Neural progenitor cell (in vitro differentiated cells): ENCODE measurements around the gene SIM2. TPM values are rescaled to one million over a fixed set of nuclear protein-coding genes. Genes with fewer than 3 reads are reported as not detected.

Experiments used
- DNase-seq: peaks from one replicate; pipeline ENCODE4 v3.0.0-alpha.2; 2016; ENCODE audit warnings: low spot score
- H2AFZ ChIP-seq: fragments of 200-600 bp; sonication (generic); replicated peaks from 2 replicates; pipeline ENCODE4 v1.6.1; 2016; ENCODE audit warnings: antibody characterized with exemption
- H3F3A ChIP-seq: fragments of 200-600 bp; sonication (generic); 2 replicates; pipeline ENCODE4 v1.6.1; 2016; ENCODE audit warnings: antibody characterized with exemption, low read depth
- H3K27ac ChIP-seq: fragments of 200-600 bp; sonication (generic); 2 replicates; pipeline ENCODE4 v1.5.1; 2016; ENCODE audit warnings: mild to moderate bottlenecking
- H3K27me3 ChIP-seq: fragments of 200-600 bp; sonication (generic); 2 replicates; pipeline ENCODE4 v1.6.1; 2016; ENCODE audit warnings: mild to moderate bottlenecking, moderate library complexity
- H3K36me3 ChIP-seq: fragments of 200-600 bp; sonication (generic); 2 replicates; pipeline ENCODE4 v1.5.1; 2016
- H3K4me1 ChIP-seq: fragments of 200-600 bp; sonication (generic); 2 replicates; pipeline ENCODE4 v1.6.1; 2016; ENCODE audit warnings: mixed run types
- H3K4me2 ChIP-seq: fragments of 200-600 bp; sonication (generic); 2 replicates; pipeline ENCODE4 v1.6.1; 2016
- H3K4me3 ChIP-seq: fragments of 200-600 bp; sonication (generic); 2 replicates; pipeline ENCODE4 v1.5.1; 2016
- H3K79me2 ChIP-seq: fragments of 200-600 bp; sonication (generic); 2 replicates; pipeline ENCODE4 v1.6.1; 2016; ENCODE audit warnings: low read depth
- H3K9ac ChIP-seq: fragments of 200-600 bp; sonication (generic); 2 replicates; pipeline ENCODE4 v1.6.1; 2016
- H3K9me3 ChIP-seq: fragments of 200-600 bp; sonication (generic); 2 replicates; pipeline ENCODE4 v1.5.1; 2016; ENCODE audit warnings: low read depth
- H4K20me1 ChIP-seq: fragments of 200-600 bp; sonication (generic); 2 replicates; pipeline ENCODE4 v1.6.1; 2016; ENCODE audit warnings: low read depth
- H3K27ac Mint-ChIP-seq: 3 replicates; pipeline ENCODE4 v1.8.0; 2021; ENCODE audit warnings: mixed read lengths
- H3K27me3 Mint-ChIP-seq: 2 replicates; pipeline ENCODE4 v1.8.0; 2022; ENCODE audit warnings: low read depth, mild to moderate bottlenecking, inconsistent platforms, moderate library complexity, mixed read lengths; ENCODE audit not compliant: insufficient read depth
- H3K36me3 Mint-ChIP-seq: 3 replicates; pipeline ENCODE4 v1.8.0; 2021; ENCODE audit warnings: mixed read lengths
- H3K4me1 Mint-ChIP-seq: 3 replicates; pipeline ENCODE4 v1.8.0; 2021; ENCODE audit warnings: mixed read lengths
- H3K4me3 Mint-ChIP-seq: 3 replicates; pipeline ENCODE4 v1.8.0; 2021; ENCODE audit warnings: mild to moderate bottlenecking, moderate library complexity, mixed read lengths
- H3K9me3 Mint-ChIP-seq: 3 replicates; pipeline ENCODE4 v1.8.0; 2020; ENCODE audit warnings: mixed read lengths
- CTCF ChIP-seq: fragments of 200-600 bp; sonication (generic); IDR thresholded peaks from 2 replicates; pipeline ENCODE4 v1.5.1; 2017; ENCODE audit warnings: antibody characterized with exemption, mild to moderate bottlenecking
- EZH2 ChIP-seq: fragments of 200-600 bp; sonication (generic); IDR thresholded peaks from 2 replicates; pipeline ENCODE4 v1.6.1; 2017; ENCODE audit warnings: antibody characterized with exemption, mild to moderate bottlenecking, moderate library complexity
- EZH2phosphoT487 ChIP-seq: fragments of 200-600 bp; sonication (generic); IDR thresholded peaks from 2 replicates; pipeline ENCODE4 v1.6.1; 2017; ENCODE audit warnings: antibody characterized with exemption
- total RNA-seq: library from RNA; depleted of rRNA; stranded (reverse); fragments of >200 nt; gene quantifications from 2 replicates; pipeline ENCODE4 v1.2.3, GENCODE V29; 2015; ENCODE audit warnings: low replicate concordance

The SIM2 gene
- total RNA-seq, 1 donor from 2014 or later, result not detected

- no peak overlapping the region for H2AFZ ChIP-seq
- H3K27ac ChIP-seq, result no peak overlapping the region
- H3K27me3 Mint-ChIP-seq, result peaks cover 8% of the 10 kb centered on the region
- H3K4me3 Mint-ChIP-seq, result no peak overlapping the region
- H3K36me3 ChIP-seq, result no peaks in the 10 kb centered on the region
- H3K27ac Mint-ChIP-seq, result peak overlapping the region; percentile 13
- peaks cover 77% of the 10 kb centered on the region for H3K4me1 Mint-ChIP-seq
- DNase-seq, result no peak
- H3K4me1 ChIP-seq, result peaks cover 73% of the 10 kb centered on the region
- H3K9ac ChIP-seq, result no peak overlapping the region
- peaks cover 47% of the 10 kb centered on the region for H3F3A ChIP-seq
- no peaks in the 10 kb centered on the region for H3K9me3 ChIP-seq
- H3K27me3 ChIP-seq, result peaks cover 4% of the 10 kb centered on the region
- H3K79me2 ChIP-seq, result no peaks in the 10 kb centered on the region
- H3K9me3 Mint-ChIP-seq, result no peaks in the 10 kb centered on the region
- peaks cover 9% of the 10 kb centered on the region for H3K36me3 Mint-ChIP-seq
- H3K4me3 ChIP-seq, result no peak overlapping the region
- no peak overlapping the region for H3K4me2 ChIP-seq
- H4K20me1 ChIP-seq, result no peaks in the 10 kb centered on the region
- TF ChIP-seq CTCF (no peak), EZH2phosphoT487 (no peak), EZH2 (no peak)
Measured at GRCh38 chr21:36753556-36753955, 54.6 kb downstream of the SIM2 start.

DNA sequence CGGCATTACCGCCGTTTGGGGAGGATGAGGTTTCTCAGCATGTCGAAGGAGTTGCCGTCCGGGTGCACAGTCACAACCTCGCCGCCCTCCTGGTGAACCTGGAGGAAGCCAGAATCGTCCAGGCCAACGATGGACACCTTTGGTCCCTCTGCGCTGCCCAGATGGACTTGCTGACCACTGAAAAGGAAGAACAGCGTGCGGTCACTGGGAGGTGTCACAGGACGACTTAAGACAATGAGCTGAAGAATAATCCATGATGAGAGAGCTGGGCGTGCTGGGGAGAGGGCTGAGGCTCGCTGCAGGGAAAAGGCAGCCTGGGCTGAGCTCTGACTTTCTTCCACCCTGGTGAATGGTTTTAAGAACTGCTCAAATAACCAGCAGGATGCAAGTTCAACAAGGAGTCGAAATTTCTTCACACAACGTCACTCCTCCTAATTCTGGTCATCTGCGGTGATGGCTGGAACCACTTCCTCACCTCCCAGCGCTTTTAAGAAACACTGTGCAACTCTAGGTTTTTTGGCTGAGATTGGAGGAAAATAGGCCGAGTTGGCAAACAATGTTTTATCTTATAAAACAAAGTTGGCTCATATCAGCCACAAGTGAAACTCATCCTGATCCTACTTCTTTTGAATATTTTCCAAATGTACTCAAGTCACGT lies 55.5 kb downstream of the SIM2 start:
- H4K20me1 ChIP-seq, result no peaks in the 10 kb centered on the region
- H3K9ac ChIP-seq, result no peak overlapping the region
- no peak overlapping the region for H3K4me2 ChIP-seq
- Mint-ChIP-seq H3K36me3 (peaks cover 9% of the 10 kb centered on the region), H3K9me3 (no peaks in the 10 kb centered on the region), H3K4me3 (no peak overlapping the region), H3K27ac (peak overlapping the region; percentile 71), H3K4me1 (peaks cover 69% of the 10 kb centered on the region), H3K27me3 (peaks cover 7% of the 10 kb centered on the region)
- H3K27me3 ChIP-seq, result no peaks in the 10 kb centered on the region
- H3K4me1 ChIP-seq, result peaks cover 65% of the 10 kb centered on the region
- no peaks in the 10 kb centered on the region for H3K79me2 ChIP-seq
- H2AFZ ChIP-seq, result no peak overlapping the region
- no peak overlapping the region for H3K4me3 ChIP-seq
- no peaks in the 10 kb centered on the region for H3K9me3 ChIP-seq
- DNase-seq, result peak; percentile 65
- no peaks in the 10 kb centered on the region for H3K36me3 ChIP-seq
- TF ChIP-seq EZH2phosphoT487, result no peak
- peak; percentile 21 for TF ChIP-seq CTCF
- no peak for TF ChIP-seq EZH2
- H3F3A ChIP-seq, result peaks cover 47% of the 10 kb centered on the region
- peak overlapping the region; percentile 40 for H3K27ac ChIP-seq

GRCh38 chr21:36756527-36756926 lies 57.6 kb downstream of the SIM2 start:
- no peaks in the 10 kb centered on the region for H4K20me1 ChIP-seq
- no peak overlapping the region for H3K9ac ChIP-seq
- Mint-ChIP-seq H3K27me3 (peaks cover 3% of the 10 kb centered on the region), H3K9me3 (no peaks in the 10 kb centered on the region), H3K27ac (peak overlapping the region; percentile 29), H3K4me3 (no peak overlapping the region), H3K4me1 (peaks cover 52% of the 10 kb centered on the region), H3K36me3 (peaks cover 9% of the 10 kb centered on the region)
- H3K79me2 ChIP-seq, result no peaks in the 10 kb centered on the region
- peak overlapping the region; percentile 10 for H3K4me2 ChIP-seq
- H3K27me3 ChIP-seq, result no peaks in the 10 kb centered on the region
- H3K9me3 ChIP-seq, result no peaks in the 10 kb centered on the region
- no peaks in the 10 kb centered on the region for H3K36me3 ChIP-seq
- no peak overlapping the region for H3K4me3 ChIP-seq
- H3F3A ChIP-seq, result peaks cover 28% of the 10 kb centered on the region
- TF ChIP-seq EZH2 (no peak), CTCF (no peak), EZH2phosphoT487 (no peak)
- H3K4me1 ChIP-seq, result peaks cover 46% of the 10 kb centered on the region
- H3K27ac ChIP-seq, result no peak overlapping the region
- H2AFZ ChIP-seq, result no peak overlapping the region
- peak; percentile 59 for DNase-seq
